Smooth muscle cell (in vitro differentiated cells): ENCODE results near the gene AUTS2. TPM values are rescaled to one million over a fixed set of nuclear protein-coding genes. Genes with fewer than 3 reads are reported as not detected.

ENCODE experiments used
- DNase-seq: peaks from one replicate; lab custom pipeline; 2025; ENCODE audit not compliant: unreplicated experiment; lab: John Stamatoyannopoulos, UW
- H2AFZ ChIP-seq: fragments of 200-600 bp; sonication (generic); 2 replicates; pipeline ENCODE4 v1.6.0; 2016; ENCODE audit warnings: antibody characterized with exemption, low read depth, mild to moderate bottlenecking
- H3F3A ChIP-seq: fragments of 200-600 bp; sonication (generic); 2 replicates; pipeline ENCODE4 v1.6.0; 2017; ENCODE audit warnings: antibody characterized with exemption, low read depth
- H3K27ac ChIP-seq: fragments of 200-600 bp; sonication (generic); 2 replicates; pipeline ENCODE4 v1.5.1; 2016; ENCODE audit warnings: low read depth, mild to moderate bottlenecking
- H3K27me3 ChIP-seq: fragments of 200-600 bp; sonication (generic); 2 replicates; pipeline ENCODE4 v1.6.1; 2016; ENCODE audit warnings: low read depth, mild to moderate bottlenecking
- H3K36me3 ChIP-seq: fragments of 200-600 bp; sonication (generic); 2 replicates; pipeline ENCODE4 v1.5.1; 2016; ENCODE audit warnings: low read depth
- H3K4me1 ChIP-seq: fragments of 200-600 bp; sonication (generic); 2 replicates; pipeline ENCODE4 v1.5.1; 2016; ENCODE audit warnings: low read depth
- H3K4me2 ChIP-seq: fragments of 200-600 bp; sonication (generic); 2 replicates; pipeline ENCODE4 v1.6.0; 2016; ENCODE audit warnings: mild to moderate bottlenecking
- H3K4me3 ChIP-seq: fragments of 200-600 bp; sonication (generic); 2 replicates; pipeline ENCODE4 v1.5.1; 2016; ENCODE audit warnings: mild to moderate bottlenecking
- H3K79me2 ChIP-seq: fragments of 200-600 bp; sonication (generic); 2 replicates; pipeline ENCODE4 v1.6.0; 2016; ENCODE audit warnings: low read depth, mild to moderate bottlenecking
- H3K9ac ChIP-seq: fragments of 200-600 bp; sonication (generic); 2 replicates; pipeline ENCODE4 v1.6.0; 2016; ENCODE audit warnings: low read depth
- H3K9me3 ChIP-seq: fragments of 200-600 bp; sonication (generic); replicated peaks from 2 replicates; pipeline ENCODE4 v1.5.1; 2016; ENCODE audit warnings: low read depth
- H4K20me1 ChIP-seq: fragments of 200-600 bp; sonication (generic); 2 replicates; pipeline ENCODE4 v1.6.0; 2016; ENCODE audit warnings: low read depth
- CTCF ChIP-seq: fragments of 200-600 bp; sonication (generic); IDR thresholded peaks from 2 replicates; pipeline ENCODE4 v1.5.1; 2017; ENCODE audit warnings: borderline replicate concordance, mild to moderate bottlenecking, antibody characterized with exemption; ENCODE audit not compliant: insufficient read depth, poor library complexity, severe bottlenecking
- WGBS: methylation state at CpG from one replicate; pipeline ENCODE4 v1.1.7; 2016; ENCODE audit warnings: low lambda C conversion rate; 5-methylcytosine and 5-hydroxymethylcytosine counted together
- polyA plus RNA-seq: library from polyadenylated mRNA; unstranded; fragments of >200 nt; fragmentation: Nextera tagmentation; extraction: Ambion mirVana; gene quantifications from 2 replicates; pipeline ENCODE4 v1.2.1, GENCODE V29; 2016
- total RNA-seq: library from RNA; depleted of rRNA; stranded (reverse); fragments of >200 nt; gene quantifications from 2 replicates; pipeline ENCODE4 v1.2.3, GENCODE V29; 2014

AUTS2 gene
- total and polyA plus RNA-seq, 2 experiments from 2014 or later, result 6.5 to 8.6 TPM

DNA sequence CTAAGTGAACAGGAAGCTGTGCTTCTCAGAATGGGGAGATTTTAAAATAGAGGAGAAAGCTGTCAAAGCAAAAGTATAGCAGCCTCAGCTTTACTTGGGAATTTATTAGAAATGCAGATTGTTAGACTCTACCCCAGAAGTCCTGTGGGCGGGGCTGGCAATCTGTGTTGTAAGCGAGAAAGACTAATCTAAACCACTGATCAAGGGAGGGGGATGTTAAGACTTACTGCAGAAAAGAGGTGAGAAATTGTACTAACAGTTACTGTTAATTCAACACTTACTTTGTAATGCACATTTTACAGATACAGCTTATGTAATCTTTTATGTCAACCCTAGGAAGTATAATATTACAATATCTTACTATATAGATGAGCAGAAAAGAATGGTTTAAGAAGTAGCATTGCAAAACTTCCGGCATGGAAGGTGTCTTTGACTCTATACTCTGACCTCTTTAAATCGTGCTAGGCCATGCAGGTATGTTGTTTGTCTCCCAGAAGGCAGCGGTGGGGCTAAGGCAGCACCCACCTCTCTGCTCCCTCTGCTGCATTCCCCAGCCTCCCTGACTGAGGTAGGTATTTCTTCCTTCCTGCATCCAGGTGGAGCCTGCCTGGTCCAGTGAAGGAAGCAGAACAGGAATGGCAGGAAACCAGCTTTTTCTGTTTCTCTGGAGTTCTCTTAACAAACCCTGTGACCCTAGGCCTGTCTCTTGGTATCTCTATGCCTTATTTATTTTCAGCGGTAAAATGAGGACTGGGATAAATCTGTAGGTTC lies 462.2 kb downstream of the AUTS2 start:
- H3K9me3 ChIP-seq, result no peaks in the 10 kb centered on the region
- TF ChIP-seq CTCF, result no peak
- H2AFZ ChIP-seq, result no peak overlapping the region
- no peak overlapping the region for H3K4me2 ChIP-seq
- H3K79me2 ChIP-seq, result no peaks in the 10 kb centered on the region
- peaks cover 8% of the 10 kb centered on the region for H3K27me3 ChIP-seq
- H3K27ac ChIP-seq, result no peak overlapping the region
- H3F3A ChIP-seq, result no peaks in the 10 kb centered on the region
- no peaks in the 10 kb centered on the region for H4K20me1 ChIP-seq
- no peak overlapping the region for H3K9ac ChIP-seq
- H3K4me1 ChIP-seq, result no peaks in the 10 kb centered on the region
- WGBS, result 60% methylated on average over 6 of the region's 6 CpGs
- no peak for DNase-seq
- H3K36me3 ChIP-seq, result no peaks in the 10 kb centered on the region
- H3K4me3 ChIP-seq, result no peak overlapping the region

GRCh38 chr7:70063371-70063770 lies 465.1 kb downstream of the AUTS2 start:
- Histone ChIP-seq H3K36me3 (no peaks in the 10 kb centered on the region), H3K9me3 (no peaks in the 10 kb centered on the region), H3K4me1 (no peaks in the 10 kb centered on the region), H3K27ac (no peak overlapping the region), H3K27me3 (no peaks in the 10 kb centered on the region), H4K20me1 (no peaks in the 10 kb centered on the region), H3F3A (no peaks in the 10 kb centered on the region), H3K9ac (no peak overlapping the region), H3K4me3 (no peak overlapping the region), H3K4me2 (no peak overlapping the region), H3K79me2 (no peaks in the 10 kb centered on the region), H2AFZ (no peak overlapping the region)
- TF ChIP-seq CTCF, result no peak
- no peak for DNase-seq
- 83% methylated on average over 6 of the region's 6 CpGs for WGBS

DNA sequence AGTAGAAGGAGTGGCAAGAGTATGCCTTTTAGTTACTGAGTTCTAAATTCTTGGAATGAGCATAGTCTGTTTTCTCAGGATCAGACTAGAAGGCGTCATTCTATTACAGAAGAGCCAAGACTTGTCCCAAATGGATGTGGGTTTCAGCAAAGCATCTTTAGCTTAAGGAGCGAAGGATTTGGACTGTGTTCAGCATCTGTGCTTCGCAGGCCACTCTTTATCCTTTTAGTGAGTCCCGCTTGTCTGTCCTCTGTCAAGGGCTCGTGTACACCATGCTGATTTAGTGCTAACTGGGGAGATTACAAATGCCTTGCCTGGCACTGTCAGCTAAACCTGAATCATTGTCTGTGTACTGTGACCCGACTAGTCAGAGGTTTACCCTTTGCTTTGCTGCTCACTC lies 465.7 kb downstream of the AUTS2 start:
- Histone ChIP-seq H3K27ac (no peak overlapping the region), H3K36me3 (no peaks in the 10 kb centered on the region), H3K4me1 (no peaks in the 10 kb centered on the region), H3K4me2 (no peak overlapping the region), H4K20me1 (no peaks in the 10 kb centered on the region), H3K79me2 (no peaks in the 10 kb centered on the region), H3K9ac (no peak overlapping the region), H3K9me3 (no peaks in the 10 kb centered on the region), H3K27me3 (no peaks in the 10 kb centered on the region), H3K4me3 (no peak overlapping the region), H3F3A (no peaks in the 10 kb centered on the region), H2AFZ (no peak overlapping the region)
- WGBS, result 73% methylated on average over 6 of the region's 6 CpGs
- TF ChIP-seq CTCF, result no peak
- no peak for DNase-seq

- H2AFZ ChIP-seq, result no peak overlapping the region
- H3K4me2 ChIP-seq, result no peak overlapping the region
- H3K9me3 ChIP-seq, result no peaks in the 10 kb centered on the region
- no peaks in the 10 kb centered on the region for H3K4me1 ChIP-seq
- H3K27me3 ChIP-seq, result no peaks in the 10 kb centered on the region
- H3K36me3 ChIP-seq, result no peaks in the 10 kb centered on the region
- no peak overlapping the region for H3K9ac ChIP-seq
- no peak overlapping the region for H3K27ac ChIP-seq
- no peak for DNase-seq
- no peak for TF ChIP-seq CTCF
- H3K79me2 ChIP-seq, result no peaks in the 10 kb centered on the region
- WGBS, result 90% methylated on average over 2 of the region's 2 CpGs
- peaks cover 3% of the 10 kb centered on the region for H4K20me1 ChIP-seq
- H3F3A ChIP-seq, result no peaks in the 10 kb centered on the region
- no peak overlapping the region for H3K4me3 ChIP-seq
Measured at GRCh38 chr7:70066844-70067243, 468.6 kb downstream of the AUTS2 start.
